ENCODE results near the gene UBR2. TPM values are rescaled to one million over a fixed set of nuclear protein-coding genes. Genes with fewer than 3 reads are reported as not detected.

UBR2 gene
- total and polyA plus RNA-seq, 2 donors from 2014 or later, result 7.6 to 35.2 TPM

GRCh38 chr6:42714098-42714761 is 150.4 kb downstream of the UBR2 start:
- DNase-seq, result no peak
- FAIRE-seq, result no peak
- H3K36me3 ChIP-seq (ENCODE audit: control insufficient read depth in 2 of 3, insufficient read depth in 3 of 3, low read length in 3 of 3), result no peaks in the 10 kb centered on the region
- intact Hi-C loops (cut with DNase I), result no loop called here
- H3K9me3 ChIP-seq (ENCODE audit: control insufficient read depth in 2 of 3, insufficient read depth in 1 of 3, low read length in 3 of 3), result peaks cover 0 to 7% (median 0%) of the 10 kb centered on the region in 3 donors
- TF ChIP-seq, protein P1, sequence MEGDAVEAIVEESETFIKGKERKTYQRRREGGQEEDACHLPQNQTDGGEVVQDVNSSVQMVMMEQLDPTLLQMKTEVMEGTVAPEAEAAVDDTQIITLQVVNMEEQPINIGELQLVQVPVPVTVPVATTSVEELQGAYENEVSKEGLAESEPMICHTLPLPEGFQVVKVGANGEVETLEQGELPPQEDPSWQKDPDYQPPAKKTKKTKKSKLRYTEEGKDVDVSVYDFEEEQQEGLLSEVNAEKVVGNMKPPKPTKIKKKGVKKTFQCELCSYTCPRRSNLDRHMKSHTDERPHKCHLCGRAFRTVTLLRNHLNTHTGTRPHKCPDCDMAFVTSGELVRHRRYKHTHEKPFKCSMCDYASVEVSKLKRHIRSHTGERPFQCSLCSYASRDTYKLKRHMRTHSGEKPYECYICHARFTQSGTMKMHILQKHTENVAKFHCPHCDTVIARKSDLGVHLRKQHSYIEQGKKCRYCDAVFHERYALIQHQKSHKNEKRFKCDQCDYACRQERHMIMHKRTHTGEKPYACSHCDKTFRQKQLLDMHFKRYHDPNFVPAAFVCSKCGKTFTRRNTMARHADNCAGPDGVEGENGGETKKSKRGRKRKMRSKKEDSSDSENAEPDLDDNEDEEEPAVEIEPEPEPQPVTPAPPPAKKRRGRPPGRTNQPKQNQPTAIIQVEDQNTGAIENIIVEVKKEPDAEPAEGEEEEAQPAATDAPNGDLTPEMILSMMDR (IDR thresholded peaks at IDR 0.05; ENCODE audit: borderline replicate concordance, extremely low read depth, insufficient read depth), result no peak
- no peak overlapping the region for H3K9ac ChIP-seq (ENCODE audit: low read length in 3 of 3)
- H3K27ac ChIP-seq (ENCODE audit: low read depth in 2 of 2, low read length in 2 of 2), result no peak overlapping the region
- no peaks in the 10 kb centered on the region for H3K4me1 ChIP-seq (ENCODE audit: control insufficient read depth in 2 of 3, insufficient read depth in 2 of 3, low read depth in 1 of 3, low read length in 3 of 3)
- H3K4me3 ChIP-seq (ENCODE audit: low read length in 3 of 3), result no peak overlapping the region
- no peaks in the 10 kb centered on the region for H3K27me3 ChIP-seq (ENCODE audit: control insufficient read depth, insufficient read depth, low read length)

GRCh38 chr6:42715871-42716270 is 152.0 kb downstream of the UBR2 start:
- TF ChIP-seq, protein P1 (IDR thresholded peaks at IDR 0.05; ENCODE audit: borderline replicate concordance, extremely low read depth, insufficient read depth), result no peak
- no peak overlapping the region for H3K4me3 ChIP-seq (ENCODE audit: low read length in 3 of 3)
- H3K27me3 ChIP-seq (ENCODE audit: control insufficient read depth, insufficient read depth, low read length), result no peaks in the 10 kb centered on the region
- intact Hi-C loops (cut with DNase I), result no loop called here
- FAIRE-seq (no peak), DNase-seq (peak in 1 of 5 donors; percentile 10)
- H3K27ac ChIP-seq (ENCODE audit: low read depth in 2 of 2, low read length in 2 of 2), result no peak overlapping the region
- H3K9me3 ChIP-seq (ENCODE audit: control insufficient read depth in 2 of 3, insufficient read depth in 1 of 3, low read length in 3 of 3), result peaks cover 0 to 7% (median 0%) of the 10 kb centered on the region in 3 donors
- H3K4me1 ChIP-seq (ENCODE audit: control insufficient read depth in 2 of 3, insufficient read depth in 2 of 3, low read depth in 1 of 3, low read length in 3 of 3), result no peaks in the 10 kb centered on the region
- no peak overlapping the region for H3K9ac ChIP-seq (ENCODE audit: low read length in 3 of 3)
- no peaks in the 10 kb centered on the region for H3K36me3 ChIP-seq (ENCODE audit: control insufficient read depth in 2 of 3, insufficient read depth in 3 of 3, low read length in 3 of 3)

- Histone ChIP-seq H3K9ac (ENCODE audit: low read length in 3 of 3) (no peak overlapping the region), H3K4me1 (ENCODE audit: control insufficient read depth in 2 of 3, insufficient read depth in 2 of 3, low read depth in 1 of 3, low read length in 3 of 3) (no peaks in the 10 kb centered on the region), H3K27ac (ENCODE audit: low read depth in 2 of 2, low read length in 2 of 2) (no peak overlapping the region), H3K27me3 (ENCODE audit: control insufficient read depth, insufficient read depth, low read length) (no peaks in the 10 kb centered on the region), H3K9me3 (ENCODE audit: control insufficient read depth in 2 of 3, insufficient read depth in 1 of 3, low read length in 3 of 3) (no peaks in the 10 kb centered on the region), H3K36me3 (ENCODE audit: control insufficient read depth in 2 of 3, insufficient read depth in 3 of 3, low read length in 3 of 3) (no peaks in the 10 kb centered on the region), H3K4me3 (ENCODE audit: low read length in 3 of 3) (no peak overlapping the region)
- DNase-seq, result no peak
- no peak for FAIRE-seq
- TF ChIP-seq, protein P1 (IDR thresholded peaks at IDR 0.05; ENCODE audit: borderline replicate concordance, extremely low read depth, insufficient read depth), result no peak
- intact Hi-C loops (cut with DNase I), result loop anchor here (10.0 kb wide), 1 partner anchor 56 kb away; no protein-coding TSS in a partner anchor
Measured at GRCh38 chr6:42720739-42721138, 156.9 kb downstream of the UBR2 start.

All from kidney (tissue), 14 donors.